Neural cell (in vitro differentiated cells): ENCODE data around the gene FKRP. TPM values are rescaled to one million over a fixed set of nuclear protein-coding genes. Genes with fewer than 3 reads are reported as not detected.

ENCODE experiments used
- H2AFZ ChIP-seq: fragments of 200-600, 300-800 bp; sonication (generic), shearing (Covaris generic); 2 replicates; pipeline ENCODE4 v1.6.0; 2014; ENCODE audit warnings: low read depth, mild to moderate bottlenecking, antibody characterized with exemption, low read length, moderate library complexity
- H3F3A ChIP-seq: fragments of 200-600 bp; shearing (Covaris generic); 2 replicates; pipeline ENCODE4 v1.6.1; 2016; ENCODE audit warnings: mild to moderate bottlenecking, moderate library complexity, mixed read lengths, antibody characterized with exemption, low read length; ENCODE audit not compliant: insufficient read depth, poor library complexity, severe bottlenecking
- H3K27ac ChIP-seq: fragments of 200-600, 300-800 bp; sonication (generic), shearing (Covaris generic); 2 replicates; pipeline ENCODE4 v1.5.1; 2014; ENCODE audit warnings: mild to moderate bottlenecking, low read length, moderate library complexity
- H3K27me3 ChIP-seq: fragments of 300-800, 200-600 bp; sonication (generic), shearing (Covaris generic); 2 replicates; pipeline ENCODE4 v1.6.0; 2014; ENCODE audit warnings: mild to moderate bottlenecking, low read depth, low read length, moderate library complexity; ENCODE audit not compliant: insufficient read depth
- H3K36me3 ChIP-seq: fragments of 300-800, 200-600 bp; sonication (generic), shearing (Covaris generic); 2 replicates; pipeline ENCODE4 v1.5.1; 2014; ENCODE audit warnings: mild to moderate bottlenecking, antibody characterized with exemption, low read length, moderate library complexity; ENCODE audit not compliant: insufficient read depth
- H3K4me2 ChIP-seq: fragments of 300-800, 200-600 bp; sonication (generic), shearing (Covaris generic); 2 replicates; pipeline ENCODE4 v1.6.0; 2014; ENCODE audit warnings: mild to moderate bottlenecking, low read length
- H3K4me3 ChIP-seq: fragments of 300-800, 200-600 bp; sonication (generic), shearing (Covaris generic); 2 replicates; pipeline ENCODE4 v1.5.1; 2014; ENCODE audit warnings: mild to moderate bottlenecking, low read length, moderate library complexity
- H3K79me2 ChIP-seq: fragments of 200-600 bp; shearing (Covaris generic); replicated peaks from 2 replicates; pipeline ENCODE4 v1.6.0; 2014; ENCODE audit warnings: mild to moderate bottlenecking, low read length, moderate library complexity; ENCODE audit not compliant: insufficient read depth
- H3K9ac ChIP-seq: fragments of 300-800, 200-600 bp; sonication (generic), shearing (Covaris generic); 2 replicates; pipeline ENCODE4 v1.6.1; 2016; ENCODE audit warnings: mild to moderate bottlenecking, low read length, mixed read lengths
- H3K9me2 ChIP-seq: fragments of 200-600 bp; shearing (Covaris generic); 2 replicates; pipeline ENCODE4 v1.6.1; 2016; ENCODE audit warnings: mild to moderate bottlenecking, low read length, mixed read lengths; ENCODE audit not compliant: insufficient read depth
- H3K9me3 ChIP-seq: fragments of 200-600, 300-800 bp; sonication (generic), shearing (Covaris generic); 2 replicates; pipeline ENCODE4 v1.6.1; 2016; ENCODE audit warnings: mild to moderate bottlenecking, mixed run types, low read length, moderate library complexity, mixed read lengths
- H4K20me1 ChIP-seq: fragments of 200-600 bp; shearing (Covaris generic); 2 replicates; pipeline ENCODE4 v1.6.1; 2016; ENCODE audit warnings: mild to moderate bottlenecking, mixed run types; ENCODE audit not compliant: insufficient read depth
- EP300 ChIP-seq: fragments of 450-650 bp; conservative IDR thresholded peaks from 2 replicates; pipeline ENCODE4 v1.6.1; 2014; ENCODE audit warnings: antibody characterized with exemption, mild to moderate bottlenecking, moderate library complexity; ENCODE audit not compliant: poor library complexity, severe bottlenecking
- EZH2 ChIP-seq: fragments of 200-600, 300-800 bp; shearing (Covaris generic), sonication (generic); IDR thresholded peaks from 2 replicates; pipeline ENCODE4 v1.6.1; 2014; ENCODE audit warnings: antibody characterized with exemption, low read length, borderline replicate concordance, mild to moderate bottlenecking; ENCODE audit not compliant: insufficient read depth, poor library complexity, severe bottlenecking
- MXI1 ChIP-seq: fragments of 450-650 bp; conservative IDR thresholded peaks from 2 replicates; pipeline ENCODE4 v1.6.1; 2014; ENCODE audit warnings: antibody characterized with exemption, mild to moderate bottlenecking; ENCODE audit not compliant: poor library complexity, severe bottlenecking
- POLR2AphosphoS5 ChIP-seq: IDR thresholded peaks from 2 replicates; pipeline ENCODE4 v1.6.1; 2012
- RAD21 ChIP-seq: fragments of 450-650 bp; conservative IDR thresholded peaks from 2 replicates; pipeline ENCODE4 v1.6.1; 2014; ENCODE audit warnings: antibody characterized with exemption, mild to moderate bottlenecking, moderate library complexity
- SMC3 ChIP-seq: fragments of 450-650 bp; conservative IDR thresholded peaks from 2 replicates; pipeline ENCODE4 v1.6.1; 2014; ENCODE audit warnings: antibody characterized with exemption, mild to moderate bottlenecking, moderate library complexity; ENCODE audit not compliant: poor library complexity
- TAF1 ChIP-seq: IDR thresholded peaks from 2 replicates; pipeline ENCODE4 v1.6.1; 2012; ENCODE audit warnings: low read depth
- polyA plus RNA-seq: library from polyadenylated mRNA; depleted of rRNA; stranded (reverse); fragments of >200 nt; gene quantifications from 2 replicates; pipeline ENCODE4 v1.2.3, GENCODE V29; 2014
- TF ChIP-seq, protein P1 (sequence below): fragments of 450-650 bp; IDR thresholded peaks from 2 replicates; pipeline ENCODE4 v1.5.1; 2014; ENCODE audit warnings: antibody characterized with exemption, mild to moderate bottlenecking, moderate library complexity; ENCODE audit not compliant: poor library complexity, severe bottlenecking
- TF ChIP-seq, protein P2 (sequence below): IDR thresholded peaks from 2 replicates; pipeline ENCODE4 v1.6.1; 2012; ENCODE audit warnings: borderline replicate concordance

The FKRP gene
- polyA plus RNA-seq, 1 donor from 2014 or later, result 27.8 TPM

DNA sequence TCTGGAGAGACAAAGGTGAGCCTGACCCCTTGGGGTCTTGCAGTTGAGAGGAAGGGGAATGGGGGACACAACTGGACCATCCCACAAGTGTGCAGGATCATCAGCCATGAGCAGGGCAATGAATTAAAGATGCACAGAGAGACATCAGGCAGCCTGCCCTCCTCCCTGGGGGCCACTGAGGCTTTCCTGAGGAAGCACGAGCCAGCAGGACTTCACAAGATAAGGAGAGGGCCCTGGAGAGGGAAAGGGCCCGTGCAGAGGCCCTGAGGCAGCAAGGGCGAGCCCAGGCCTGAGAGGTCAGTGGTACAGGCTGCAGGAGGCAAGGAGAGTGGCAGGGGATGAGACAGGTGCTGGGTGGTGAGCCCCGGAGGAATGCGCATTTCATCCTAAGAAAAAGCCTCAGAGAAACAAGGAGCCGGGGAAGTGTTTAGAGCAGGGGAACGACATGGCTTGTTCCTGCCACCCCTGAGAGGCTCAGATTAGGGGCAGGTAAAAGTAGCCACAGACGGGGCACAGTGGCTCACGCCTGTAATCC is 19.9 kb upstream of the FKRP start:
- no peak overlapping the region for H3K4me3 ChIP-seq
- no peak overlapping the region for H3K4me2 ChIP-seq
- no peaks in the 10 kb centered on the region for H3K79me2 ChIP-seq
- H3K9me2 ChIP-seq, result no peaks in the 10 kb centered on the region
- peaks cover 6% of the 10 kb centered on the region for H4K20me1 ChIP-seq
- H3F3A ChIP-seq, result no peaks in the 10 kb centered on the region
- no peak overlapping the region for H3K9ac ChIP-seq
- no peak overlapping the region for H3K27ac ChIP-seq
- H3K27me3 ChIP-seq, result no peaks in the 10 kb centered on the region
- H3K9me3 ChIP-seq, result no peaks in the 10 kb centered on the region
- peaks cover 3% of the 10 kb centered on the region for H3K36me3 ChIP-seq
- H2AFZ ChIP-seq, result no peak overlapping the region
- no peak for TF ChIP-seq TAF1
- no peak for TF ChIP-seq POLR2AphosphoS5
- no peak for TF ChIP-seq EP300
- TF ChIP-seq, protein P1, sequence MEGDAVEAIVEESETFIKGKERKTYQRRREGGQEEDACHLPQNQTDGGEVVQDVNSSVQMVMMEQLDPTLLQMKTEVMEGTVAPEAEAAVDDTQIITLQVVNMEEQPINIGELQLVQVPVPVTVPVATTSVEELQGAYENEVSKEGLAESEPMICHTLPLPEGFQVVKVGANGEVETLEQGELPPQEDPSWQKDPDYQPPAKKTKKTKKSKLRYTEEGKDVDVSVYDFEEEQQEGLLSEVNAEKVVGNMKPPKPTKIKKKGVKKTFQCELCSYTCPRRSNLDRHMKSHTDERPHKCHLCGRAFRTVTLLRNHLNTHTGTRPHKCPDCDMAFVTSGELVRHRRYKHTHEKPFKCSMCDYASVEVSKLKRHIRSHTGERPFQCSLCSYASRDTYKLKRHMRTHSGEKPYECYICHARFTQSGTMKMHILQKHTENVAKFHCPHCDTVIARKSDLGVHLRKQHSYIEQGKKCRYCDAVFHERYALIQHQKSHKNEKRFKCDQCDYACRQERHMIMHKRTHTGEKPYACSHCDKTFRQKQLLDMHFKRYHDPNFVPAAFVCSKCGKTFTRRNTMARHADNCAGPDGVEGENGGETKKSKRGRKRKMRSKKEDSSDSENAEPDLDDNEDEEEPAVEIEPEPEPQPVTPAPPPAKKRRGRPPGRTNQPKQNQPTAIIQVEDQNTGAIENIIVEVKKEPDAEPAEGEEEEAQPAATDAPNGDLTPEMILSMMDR, result no peak
- TF ChIP-seq EZH2, result no peak

DNA sequence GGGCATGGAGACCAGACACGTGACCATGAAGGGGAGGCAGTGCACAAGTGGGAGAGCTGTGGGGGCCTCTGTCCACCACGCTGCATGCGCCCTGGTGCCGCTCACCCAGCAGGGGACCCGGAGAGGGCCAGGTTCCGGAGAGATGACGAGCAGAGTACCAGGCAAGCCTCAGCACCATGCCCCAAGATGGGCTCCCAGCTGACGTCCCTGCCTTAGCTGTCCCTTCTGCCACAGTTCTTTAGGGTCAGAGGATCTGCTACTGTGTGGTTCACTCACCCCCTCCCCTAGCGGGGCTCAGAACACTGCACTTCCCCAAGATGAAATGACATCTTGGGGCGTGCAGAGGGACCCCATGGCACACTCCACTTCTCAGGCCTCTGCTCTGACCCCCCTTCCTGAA is 19.3 kb upstream of the FKRP start:
- peaks cover 7% of the 10 kb centered on the region for H4K20me1 ChIP-seq
- H3K4me2 ChIP-seq, result no peak overlapping the region
- H3K9ac ChIP-seq, result no peak overlapping the region
- H3K9me2 ChIP-seq, result no peaks in the 10 kb centered on the region
- H3K9me3 ChIP-seq, result no peaks in the 10 kb centered on the region
- H3K79me2 ChIP-seq, result no peaks in the 10 kb centered on the region
- TF ChIP-seq RAD21 (no peak), EP300 (no peak), SMC3 (no peak), MXI1 (no peak)
- TF ChIP-seq, protein P2, sequence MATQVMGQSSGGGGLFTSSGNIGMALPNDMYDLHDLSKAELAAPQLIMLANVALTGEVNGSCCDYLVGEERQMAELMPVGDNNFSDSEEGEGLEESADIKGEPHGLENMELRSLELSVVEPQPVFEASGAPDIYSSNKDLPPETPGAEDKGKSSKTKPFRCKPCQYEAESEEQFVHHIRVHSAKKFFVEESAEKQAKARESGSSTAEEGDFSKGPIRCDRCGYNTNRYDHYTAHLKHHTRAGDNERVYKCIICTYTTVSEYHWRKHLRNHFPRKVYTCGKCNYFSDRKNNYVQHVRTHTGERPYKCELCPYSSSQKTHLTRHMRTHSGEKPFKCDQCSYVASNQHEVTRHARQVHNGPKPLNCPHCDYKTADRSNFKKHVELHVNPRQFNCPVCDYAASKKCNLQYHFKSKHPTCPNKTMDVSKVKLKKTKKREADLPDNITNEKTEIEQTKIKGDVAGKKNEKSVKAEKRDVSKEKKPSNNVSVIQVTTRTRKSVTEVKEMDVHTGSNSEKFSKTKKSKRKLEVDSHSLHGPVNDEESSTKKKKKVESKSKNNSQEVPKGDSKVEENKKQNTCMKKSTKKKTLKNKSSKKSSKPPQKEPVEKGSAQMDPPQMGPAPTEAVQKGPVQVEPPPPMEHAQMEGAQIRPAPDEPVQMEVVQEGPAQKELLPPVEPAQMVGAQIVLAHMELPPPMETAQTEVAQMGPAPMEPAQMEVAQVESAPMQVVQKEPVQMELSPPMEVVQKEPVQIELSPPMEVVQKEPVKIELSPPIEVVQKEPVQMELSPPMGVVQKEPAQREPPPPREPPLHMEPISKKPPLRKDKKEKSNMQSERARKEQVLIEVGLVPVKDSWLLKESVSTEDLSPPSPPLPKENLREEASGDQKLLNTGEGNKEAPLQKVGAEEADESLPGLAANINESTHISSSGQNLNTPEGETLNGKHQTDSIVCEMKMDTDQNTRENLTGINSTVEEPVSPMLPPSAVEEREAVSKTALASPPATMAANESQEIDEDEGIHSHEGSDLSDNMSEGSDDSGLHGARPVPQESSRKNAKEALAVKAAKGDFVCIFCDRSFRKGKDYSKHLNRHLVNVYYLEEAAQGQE, result no peak
- TF ChIP-seq, protein P1, result no peak
- no peak overlapping the region for H2AFZ ChIP-seq
- H3K36me3 ChIP-seq, result peaks cover 3% of the 10 kb centered on the region
- H3K4me3 ChIP-seq, result no peak overlapping the region
- H3K27ac ChIP-seq, result no peak overlapping the region
- no peaks in the 10 kb centered on the region for H3K27me3 ChIP-seq
- no peaks in the 10 kb centered on the region for H3F3A ChIP-seq
